Measurements from ENCODE around the gene RAP1A. TPM values are rescaled to one million over a fixed set of nuclear protein-coding genes. Genes with fewer than 3 reads are reported as not detected.

RAP1A gene
- total RNA-seq, 4 donors from 2014 or later, result 34.0 to 87.2 (median 57.7) TPM

- Histone ChIP-seq H3K4me1 (peaks cover 9 to 37% (median 27%) of the 10 kb centered on the region in 4 donors), H3K9me3 (no peaks in the 10 kb centered on the region), H3K27me3 (peaks cover 6% of the 10 kb centered on the region), H3K27ac (peak overlapping the region; percentile 60 to 69 (median 66)), H3K4me3 (no peak overlapping the region), H3K36me3 (no peaks in the 10 kb centered on the region)
- intact Hi-C loops (cut with DNase I; ENCODE audit: low total_unique reads) (no loop called here), in situ Hi-C loops (cut with MboI; ENCODE audit: low pct_ligation_motif_present in 1 of 4, low pct_unique_long_range_greater_than_20kb in 1 of 4, low sequenced_read_pairs in 3 of 4) (loop anchor here in 1 of 4 donors (25.0 kb wide), 1 partner anchor 247 kb away; no protein-coding TSS in a partner anchor)
- no peak for TF ChIP-seq POLR2AphosphoS5 (IDR thresholded peaks at IDR 0.05)
- TF ChIP-seq EP300 (IDR thresholded peaks at IDR 0.05; ENCODE audit: low read depth), result no peak
- TF ChIP-seq CTCF (IDR thresholded peaks at IDR 0.05), result no peak
- TF ChIP-seq POLR2A (IDR thresholded peaks at IDR 0.05), result no peak
- 86 to 93% methylated on average over 3 of the region's 3 CpGs for WGBS, 2 donors (ENCODE audit: low coverage in 1 of 2)
- DNase-seq, result no peak
Observed at GRCh38 chr1:111734426-111734825, 114.8 kb downstream of the RAP1A start.

GRCh38 chr1:111734856-111735255 lies 115.3 kb downstream of the RAP1A start:
- intact Hi-C loops (cut with DNase I; ENCODE audit: low total_unique reads), result no loop called here
- in situ Hi-C loops (cut with MboI; ENCODE audit: low pct_ligation_motif_present in 1 of 4, low pct_unique_long_range_greater_than_20kb in 1 of 4, low sequenced_read_pairs in 3 of 4), result loop anchor here in 1 of 4 donors (25.0 kb wide), 1 partner anchor 248 kb away; no protein-coding TSS in a partner anchor
- Histone ChIP-seq H3K27me3 (peaks cover 7% of the 10 kb centered on the region), H3K4me1 (peaks cover 9 to 39% (median 29%) of the 10 kb centered on the region in 4 donors), H3K9me3 (no peaks in the 10 kb centered on the region), H3K4me3 (no peak overlapping the region), H3K36me3 (no peaks in the 10 kb centered on the region), H3K27ac (peak overlapping the region in 1 of 4 donors; percentile 68)
- 75 to 79% methylated on average over 3 of the region's 3 CpGs for WGBS, 2 donors (ENCODE audit: low coverage in 1 of 2)
- TF ChIP-seq CTCF (IDR thresholded peaks at IDR 0.05), result no peak
- no peak for TF ChIP-seq POLR2A (IDR thresholded peaks at IDR 0.05)
- TF ChIP-seq POLR2AphosphoS5 (IDR thresholded peaks at IDR 0.05), result no peak
- no peak for TF ChIP-seq EP300 (IDR thresholded peaks at IDR 0.05; ENCODE audit: low read depth)
- no peak for DNase-seq

- 93 to 94% methylated on average over 4 of the region's 4 CpGs for WGBS, 2 donors (ENCODE audit: low coverage in 1 of 2)
- Histone ChIP-seq H3K4me1 (peaks cover 9 to 44% (median 34%) of the 10 kb centered on the region in 4 donors), H3K27ac (no peak overlapping the region), H3K27me3 (peaks cover 12% of the 10 kb centered on the region), H3K9me3 (no peaks in the 10 kb centered on the region), H3K36me3 (no peaks in the 10 kb centered on the region), H3K4me3 (no peak overlapping the region)
- intact Hi-C loops (cut with DNase I; ENCODE audit: low total_unique reads) (no loop called here), in situ Hi-C loops (cut with MboI; ENCODE audit: low pct_ligation_motif_present in 1 of 4, low pct_unique_long_range_greater_than_20kb in 1 of 4, low sequenced_read_pairs in 3 of 4) (loop anchor here in 1 of 4 donors (25.0 kb wide), 1 partner anchor 248 kb away; no protein-coding TSS in a partner anchor)
- no peak for DNase-seq
- no peak for TF ChIP-seq POLR2A (IDR thresholded peaks at IDR 0.05)
- TF ChIP-seq CTCF (IDR thresholded peaks at IDR 0.05), result no peak
- TF ChIP-seq EP300 (IDR thresholded peaks at IDR 0.05; ENCODE audit: low read depth), result no peak
- TF ChIP-seq POLR2AphosphoS5 (IDR thresholded peaks at IDR 0.05), result no peak
Observed at GRCh38 chr1:111735321-111735720, 115.7 kb downstream of the RAP1A start.

- H3K9me3 ChIP-seq, result no peaks in the 10 kb centered on the region
- H3K4me1 ChIP-seq, result peaks cover 9 to 48% (median 37%) of the 10 kb centered on the region in 4 donors
- TF ChIP-seq POLR2AphosphoS5 (IDR thresholded peaks at IDR 0.05), result no peak
- H3K4me3 ChIP-seq, result no peak overlapping the region
- no peak for DNase-seq
- H3K27me3 ChIP-seq, result peaks cover 16% of the 10 kb centered on the region
- WGBS, 2 donors (ENCODE audit: low coverage in 1 of 2), result 75 to 80% methylated on average over 1 to 8 of the region's 8 CpGs
- no peaks in the 10 kb centered on the region for H3K36me3 ChIP-seq
- H3K27ac ChIP-seq, result no peak overlapping the region
- in situ Hi-C loops (cut with MboI; ENCODE audit: low pct_ligation_motif_present in 1 of 4, low pct_unique_long_range_greater_than_20kb in 1 of 4, low sequenced_read_pairs in 3 of 4), result loop anchor here in 1 of 4 donors (25.0 kb wide), 1 partner anchor 249 kb away; no protein-coding TSS in a partner anchor
- intact Hi-C loops (cut with DNase I; ENCODE audit: low total_unique reads), result no loop called here
Observed at GRCh38 chr1:111735858-111736544, 116.4 kb downstream of the RAP1A start.

Measured in transverse colon (tissue), 4 donors.